Measurements from ENCODE around the gene NOL4L. TPM values are rescaled to one million over a fixed set of nuclear protein-coding genes. Genes with fewer than 3 reads are reported as not detected.

NOL4L gene
- polyA plus RNA-seq, 3 donors: 1.1 to 30.9 (median 2.8) TPM

DNA sequence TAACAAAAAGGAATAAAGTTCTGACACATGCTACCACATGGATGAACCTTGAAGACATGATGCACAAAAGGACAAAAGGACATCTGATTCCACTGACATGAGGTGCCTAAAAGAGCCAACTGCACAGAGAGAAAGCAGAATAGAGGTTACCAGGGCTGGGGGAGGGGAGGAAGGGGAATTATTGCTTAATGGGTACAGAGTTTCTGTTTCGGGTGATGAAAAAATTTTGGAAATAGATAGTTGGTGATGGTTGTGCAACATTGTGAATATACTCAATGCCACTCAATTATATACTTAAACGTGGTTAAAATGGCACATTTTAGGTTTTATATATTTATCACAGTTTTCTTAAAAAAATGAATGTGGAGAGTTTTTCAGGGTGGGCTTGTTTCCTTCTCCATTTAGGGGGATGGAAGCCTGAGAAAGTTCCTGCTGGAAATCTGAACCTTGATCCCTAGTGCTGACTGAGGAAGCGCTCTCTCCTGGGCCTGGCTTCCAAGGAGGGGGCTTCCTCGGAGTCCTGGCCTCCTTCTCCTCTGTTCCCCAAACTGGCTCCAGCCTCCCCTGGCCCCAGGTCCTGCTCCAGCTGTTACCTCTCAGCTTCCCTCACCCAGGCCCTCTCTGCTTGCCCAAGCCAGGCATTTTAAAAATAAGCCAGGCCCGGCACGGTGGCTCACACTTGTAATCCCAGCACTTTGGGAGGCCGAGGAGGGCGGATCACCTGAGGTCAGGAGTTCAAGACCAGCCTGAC is 79.2 kb downstream of the NOL4L start:
- Mint-ChIP-seq H3K27ac (peak overlapping the region; percentile 81 to 93 (median 91)), H3K4me3 (peak overlapping the region; percentile 6 to 30), H3K4me1 (peaks cover 70% of the 10 kb centered on the region), H3K27me3 (ENCODE audit: low read depth in 3 of 3) (no peaks in the 10 kb centered on the region), H3K36me3 (peaks cover 3 to 7% of the 10 kb centered on the region in 2 donors), H3K9me3 (no peaks in the 10 kb centered on the region)
- H3K4me2 ChIP-seq (replicated peaks; ENCODE audit: extremely low read depth, low read length, poor library complexity, severe bottlenecking): peak overlapping the region; percentile 27
- H3K9me3 ChIP-seq (replicated peaks in 1 of 2; ENCODE audit: control insufficient read depth in 1 of 2, insufficient read depth in 1 of 2, low read length in 2 of 2): no peaks in the 10 kb centered on the region
- peaks cover 55 to 60% of the 10 kb centered on the region in 2 donors for H3K4me1 ChIP-seq (ENCODE audit: control insufficient read depth in 1 of 2, insufficient read depth in 2 of 2, low read length in 2 of 2)
- peak overlapping the region; percentile 73 to 77 for H3K27ac ChIP-seq (ENCODE audit: low read depth in 1 of 2, low read length in 2 of 2)
- H3K4me3 ChIP-seq (replicated peaks in 1 of 3; ENCODE audit: low read depth in 2 of 3, low read length in 3 of 3): peak overlapping the region in 1 of 3 experiments; percentile 23
- 16% methylated on average over 2 of the region's 8 CpGs for WGBS (ENCODE audit: insufficient coverage)
- no peak overlapping the region for H3K9ac ChIP-seq (ENCODE audit: insufficient read depth, low read length, poor library complexity, severe bottlenecking)
- intact Hi-C loops (cut with micrococcal nuclease): no loop called here
- H3K27me3 ChIP-seq (ENCODE audit: control insufficient read depth in 2 of 2, insufficient read depth in 2 of 2, low read length in 2 of 2): no peaks in the 10 kb centered on the region
- no peaks in the 10 kb centered on the region for H3K36me3 ChIP-seq (replicated peaks in 1 of 2; ENCODE audit: control insufficient read depth in 1 of 2, insufficient read depth in 2 of 2, low read length in 2 of 2)
- peak overlapping the region; percentile 39 for H2AFZ ChIP-seq (ENCODE audit: insufficient read depth, low read depth, low read length, poor library complexity, severe bottlenecking)
- H3K79me2 ChIP-seq (ENCODE audit: insufficient read depth, low read length): no peaks in the 10 kb centered on the region
- TF ChIP-seq, protein P1, sequence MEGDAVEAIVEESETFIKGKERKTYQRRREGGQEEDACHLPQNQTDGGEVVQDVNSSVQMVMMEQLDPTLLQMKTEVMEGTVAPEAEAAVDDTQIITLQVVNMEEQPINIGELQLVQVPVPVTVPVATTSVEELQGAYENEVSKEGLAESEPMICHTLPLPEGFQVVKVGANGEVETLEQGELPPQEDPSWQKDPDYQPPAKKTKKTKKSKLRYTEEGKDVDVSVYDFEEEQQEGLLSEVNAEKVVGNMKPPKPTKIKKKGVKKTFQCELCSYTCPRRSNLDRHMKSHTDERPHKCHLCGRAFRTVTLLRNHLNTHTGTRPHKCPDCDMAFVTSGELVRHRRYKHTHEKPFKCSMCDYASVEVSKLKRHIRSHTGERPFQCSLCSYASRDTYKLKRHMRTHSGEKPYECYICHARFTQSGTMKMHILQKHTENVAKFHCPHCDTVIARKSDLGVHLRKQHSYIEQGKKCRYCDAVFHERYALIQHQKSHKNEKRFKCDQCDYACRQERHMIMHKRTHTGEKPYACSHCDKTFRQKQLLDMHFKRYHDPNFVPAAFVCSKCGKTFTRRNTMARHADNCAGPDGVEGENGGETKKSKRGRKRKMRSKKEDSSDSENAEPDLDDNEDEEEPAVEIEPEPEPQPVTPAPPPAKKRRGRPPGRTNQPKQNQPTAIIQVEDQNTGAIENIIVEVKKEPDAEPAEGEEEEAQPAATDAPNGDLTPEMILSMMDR (IDR thresholded peaks at IDR 0.05): no peak
- peak; percentile 56 to 70 (median 66) for DNase-seq
- no peaks in the 10 kb centered on the region for H4K20me1 ChIP-seq (ENCODE audit: insufficient read depth, low read length)

DNA sequence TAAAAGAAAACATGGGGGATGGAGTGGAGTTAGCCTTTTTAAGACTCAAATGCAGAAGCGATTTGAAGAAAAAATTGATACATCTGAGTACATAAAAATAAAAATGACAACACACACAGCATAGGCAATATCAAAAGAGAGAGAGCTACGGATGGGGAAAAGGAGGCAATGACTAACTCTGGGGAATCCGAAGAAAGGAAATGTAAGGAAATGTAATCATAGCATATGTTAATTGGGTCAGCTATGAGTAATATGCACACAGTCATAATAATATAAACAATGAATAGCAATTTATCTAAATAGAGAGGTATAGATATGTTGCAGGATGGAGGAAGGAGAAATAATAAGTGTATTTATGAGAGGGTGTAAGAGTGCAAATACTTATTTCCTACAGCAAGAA is 83.4 kb downstream of the NOL4L start:
- no peak overlapping the region for H3K4me2 ChIP-seq (replicated peaks; ENCODE audit: extremely low read depth, low read length, poor library complexity, severe bottlenecking)
- H3K27me3 ChIP-seq (ENCODE audit: control insufficient read depth in 2 of 2, insufficient read depth in 2 of 2, low read length in 2 of 2): no peaks in the 10 kb centered on the region
- H3K27ac ChIP-seq (ENCODE audit: low read depth in 1 of 2, low read length in 2 of 2): no peak overlapping the region
- Mint-ChIP-seq H3K36me3 (no peaks in the 10 kb centered on the region), H3K9me3 (no peaks in the 10 kb centered on the region), H3K4me1 (peaks cover 53% of the 10 kb centered on the region), H3K27ac (no peak overlapping the region), H3K27me3 (ENCODE audit: low read depth in 3 of 3) (no peaks in the 10 kb centered on the region), H3K4me3 (no peak overlapping the region)
- H3K9me3 ChIP-seq (replicated peaks in 1 of 2; ENCODE audit: control insufficient read depth in 1 of 2, insufficient read depth in 1 of 2, low read length in 2 of 2): no peaks in the 10 kb centered on the region
- H3K4me3 ChIP-seq (replicated peaks in 1 of 3; ENCODE audit: low read depth in 2 of 3, low read length in 3 of 3): no peak overlapping the region
- H2AFZ ChIP-seq (ENCODE audit: insufficient read depth, low read depth, low read length, poor library complexity, severe bottlenecking): no peak overlapping the region
- no peaks in the 10 kb centered on the region for H3K36me3 ChIP-seq (replicated peaks in 1 of 2; ENCODE audit: control insufficient read depth in 1 of 2, insufficient read depth in 2 of 2, low read length in 2 of 2)
- H3K4me1 ChIP-seq (ENCODE audit: control insufficient read depth in 1 of 2, insufficient read depth in 2 of 2, low read length in 2 of 2): peaks cover 35 to 38% of the 10 kb centered on the region in 2 donors
- peak in 1 of 3 donors; percentile 56 for DNase-seq
- no CpG with 5 or more reads among the region's 3 CpGs for whole genome bisulfite sequencing (ENCODE audit: insufficient coverage)
- no peaks in the 10 kb centered on the region for H3K79me2 ChIP-seq (ENCODE audit: insufficient read depth, low read length)
- no peaks in the 10 kb centered on the region for H4K20me1 ChIP-seq (ENCODE audit: insufficient read depth, low read length)
- no peak overlapping the region for H3K9ac ChIP-seq (ENCODE audit: insufficient read depth, low read length, poor library complexity, severe bottlenecking)
- TF ChIP-seq, protein P1 (IDR thresholded peaks at IDR 0.05): no peak
- intact Hi-C loops (cut with micrococcal nuclease): no loop called here

Measured in CD14-positive monocyte (primary cell).